OCI-LY7 (cell line): Measurements from ENCODE around the gene TNN.

ENCODE experiments used
- EZH2phosphoT487 ChIP-seq: fragments of 200-600 bp; sonication (generic); IDR thresholded peaks from 2 replicates; pipeline ENCODE4 v1.6.1; 2018; ENCODE audit warnings: low read depth, borderline replicate concordance, mild to moderate bottlenecking, mixed run types, antibody characterized with exemption, low read length, moderate library complexity, mixed read lengths
- TF ChIP-seq, protein P1 (sequence below): fragments of 200-600 bp; sonication (generic); conservative IDR thresholded peaks from 2 replicates; pipeline ENCODE4 v1.5.1; 2014; ENCODE audit warnings: mild to moderate bottlenecking, antibody characterized with exemption, low read length, moderate library complexity, mixed read lengths

GRCh38 chr1:175035865-175036264 is 31.8 kb upstream of the TNN start:
- TF ChIP-seq, protein P1, sequence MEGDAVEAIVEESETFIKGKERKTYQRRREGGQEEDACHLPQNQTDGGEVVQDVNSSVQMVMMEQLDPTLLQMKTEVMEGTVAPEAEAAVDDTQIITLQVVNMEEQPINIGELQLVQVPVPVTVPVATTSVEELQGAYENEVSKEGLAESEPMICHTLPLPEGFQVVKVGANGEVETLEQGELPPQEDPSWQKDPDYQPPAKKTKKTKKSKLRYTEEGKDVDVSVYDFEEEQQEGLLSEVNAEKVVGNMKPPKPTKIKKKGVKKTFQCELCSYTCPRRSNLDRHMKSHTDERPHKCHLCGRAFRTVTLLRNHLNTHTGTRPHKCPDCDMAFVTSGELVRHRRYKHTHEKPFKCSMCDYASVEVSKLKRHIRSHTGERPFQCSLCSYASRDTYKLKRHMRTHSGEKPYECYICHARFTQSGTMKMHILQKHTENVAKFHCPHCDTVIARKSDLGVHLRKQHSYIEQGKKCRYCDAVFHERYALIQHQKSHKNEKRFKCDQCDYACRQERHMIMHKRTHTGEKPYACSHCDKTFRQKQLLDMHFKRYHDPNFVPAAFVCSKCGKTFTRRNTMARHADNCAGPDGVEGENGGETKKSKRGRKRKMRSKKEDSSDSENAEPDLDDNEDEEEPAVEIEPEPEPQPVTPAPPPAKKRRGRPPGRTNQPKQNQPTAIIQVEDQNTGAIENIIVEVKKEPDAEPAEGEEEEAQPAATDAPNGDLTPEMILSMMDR = no peak
- TF ChIP-seq EZH2phosphoT487 = no peak
